Left lung (tissue), 10 donors: ENCODE measurements around the gene GRIN2D. TPM values are rescaled to one million over a fixed set of nuclear protein-coding genes. Genes with fewer than 3 reads are reported as not detected.

Experiments
- ATAC-seq: fragments of 200-7000 bp; cut with Tn5 transposase; one replicate; pipeline ENCODE4 v1.9.1; 2020; ENCODE audit warnings: moderate library complexity
- DNase-seq, 4 donors: peaks; one replicate each; pipeline ENCODE4 v3.0.0-alpha.2; 2013 to 2020
- H3K27ac ChIP-seq, 2 donors: fragments of 200-600 bp; sonication (generic) in 1 of 2; one replicate each; pipeline versions ENCODE4 v1.5.0 to v1.8.0; 2020 to 2021
- H3K27me3 ChIP-seq, 2 donors: fragments of 200-600 bp; sonication (generic) in 1 of 2; one replicate each; pipeline versions ENCODE4 v1.5.0 to v1.8.0; 2020 to 2021
- H3K36me3 ChIP-seq, 2 donors: fragments of 200-600 bp; sonication (generic) in 1 of 2; one replicate each; pipeline versions ENCODE4 v1.5.0 to v1.8.0; 2020 to 2021
- H3K4me1 ChIP-seq, 2 donors: fragments of 200-600 bp; one replicate each; pipeline ENCODE4 v1.8.0; 2021
- H3K4me3 ChIP-seq, 2 donors: fragments of 200-600 bp; sonication (generic) in 1 of 2; one replicate each; pipeline versions ENCODE4 v1.5.0 to v1.8.0; 2020 to 2021; ENCODE audit warnings: mild to moderate bottlenecking in 1 of 2
- H3K9me3 ChIP-seq, 2 donors: fragments of 200-600 bp; sonication (generic) in 1 of 2; one replicate each; pipeline versions ENCODE4 v1.5.0 to v1.8.0; 2020 to 2021
- intact Hi-C, 2 donors: fragments of 100-400 bp; cut with DNase I; formaldehyde crosslinking; loops; one replicate each; pipeline versions ENCODE4 v1.11.2 to v1.14.2; 2022
- polyA plus RNA-seq, 6 donors: library from polyadenylated mRNA; unstranded; fragments of 120-200 nt; gene quantifications; one replicate each; pipeline ENCODE4 v1.2.1, GENCODE V29; 2013; ENCODE audit not compliant: insufficient read length in 6 of 6
- total RNA-seq, 2 donors: library from RNA; stranded (reverse); fragmentation: NEBNext Ultra II Directional; extraction: Animal tissue kit (Norgen Biotek cat#: 25700); gene quantifications; one replicate each; pipeline ENCODE4 v1.2.1, GENCODE V29; 2021
- TF ChIP-seq, protein P1 (sequence below), 2 donors: fragments of 200-600 bp; sonication (generic) in 1 of 2; IDR thresholded peaks; one replicate each; pipeline versions ENCODE4 v1.5.0 to v1.8.0; 2021; ENCODE audit warnings: antibody characterized with exemption in 2 of 2
- donor health status: DM: no; HTN: yes; CAD: no.
- donor health status: DM: no; HTN: no; CAD: no.

GRIN2D gene
- total and polyA plus RNA-seq, 8 donors, result 0.25 to 1.3 (median 0.34) TPM

DNA sequence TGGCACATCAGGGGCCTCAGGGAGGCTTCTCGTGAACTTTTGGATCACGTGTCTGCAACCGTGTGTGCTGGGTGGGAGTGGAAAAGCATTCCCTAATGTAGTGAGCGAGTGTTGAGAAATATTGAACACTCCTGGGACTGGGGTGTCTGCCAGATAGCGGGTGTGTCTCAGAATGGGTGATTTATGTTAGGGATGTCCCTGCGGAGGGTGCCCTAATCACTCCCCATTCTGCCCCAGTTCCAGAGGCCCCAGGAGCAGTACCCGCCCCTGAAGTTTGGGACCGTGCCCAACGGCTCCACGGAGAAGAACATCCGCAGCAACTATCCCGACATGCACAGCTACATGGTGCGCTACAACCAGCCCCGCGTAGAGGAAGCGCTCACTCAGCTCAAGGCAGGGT is 28.1 kb downstream of the GRIN2D start:
- DNase-seq, result peak in 1 of 4 donors; percentile 37
- Histone ChIP-seq H3K4me1 (peaks cover 0 to 11% of the 10 kb centered on the region in 2 donors), H3K27me3 (peaks cover 0 to 24% of the 10 kb centered on the region in 2 donors), H3K9me3 (no peaks in the 10 kb centered on the region), H3K4me3 (no peak overlapping the region), H3K27ac (no peak overlapping the region), H3K36me3 (no peaks in the 10 kb centered on the region)
- intact Hi-C loops, result no loop called here
- TF ChIP-seq, protein P1, sequence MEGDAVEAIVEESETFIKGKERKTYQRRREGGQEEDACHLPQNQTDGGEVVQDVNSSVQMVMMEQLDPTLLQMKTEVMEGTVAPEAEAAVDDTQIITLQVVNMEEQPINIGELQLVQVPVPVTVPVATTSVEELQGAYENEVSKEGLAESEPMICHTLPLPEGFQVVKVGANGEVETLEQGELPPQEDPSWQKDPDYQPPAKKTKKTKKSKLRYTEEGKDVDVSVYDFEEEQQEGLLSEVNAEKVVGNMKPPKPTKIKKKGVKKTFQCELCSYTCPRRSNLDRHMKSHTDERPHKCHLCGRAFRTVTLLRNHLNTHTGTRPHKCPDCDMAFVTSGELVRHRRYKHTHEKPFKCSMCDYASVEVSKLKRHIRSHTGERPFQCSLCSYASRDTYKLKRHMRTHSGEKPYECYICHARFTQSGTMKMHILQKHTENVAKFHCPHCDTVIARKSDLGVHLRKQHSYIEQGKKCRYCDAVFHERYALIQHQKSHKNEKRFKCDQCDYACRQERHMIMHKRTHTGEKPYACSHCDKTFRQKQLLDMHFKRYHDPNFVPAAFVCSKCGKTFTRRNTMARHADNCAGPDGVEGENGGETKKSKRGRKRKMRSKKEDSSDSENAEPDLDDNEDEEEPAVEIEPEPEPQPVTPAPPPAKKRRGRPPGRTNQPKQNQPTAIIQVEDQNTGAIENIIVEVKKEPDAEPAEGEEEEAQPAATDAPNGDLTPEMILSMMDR (IDR thresholded peaks at IDR 0.05), result no peak
- no peak for ATAC-seq

DNA sequence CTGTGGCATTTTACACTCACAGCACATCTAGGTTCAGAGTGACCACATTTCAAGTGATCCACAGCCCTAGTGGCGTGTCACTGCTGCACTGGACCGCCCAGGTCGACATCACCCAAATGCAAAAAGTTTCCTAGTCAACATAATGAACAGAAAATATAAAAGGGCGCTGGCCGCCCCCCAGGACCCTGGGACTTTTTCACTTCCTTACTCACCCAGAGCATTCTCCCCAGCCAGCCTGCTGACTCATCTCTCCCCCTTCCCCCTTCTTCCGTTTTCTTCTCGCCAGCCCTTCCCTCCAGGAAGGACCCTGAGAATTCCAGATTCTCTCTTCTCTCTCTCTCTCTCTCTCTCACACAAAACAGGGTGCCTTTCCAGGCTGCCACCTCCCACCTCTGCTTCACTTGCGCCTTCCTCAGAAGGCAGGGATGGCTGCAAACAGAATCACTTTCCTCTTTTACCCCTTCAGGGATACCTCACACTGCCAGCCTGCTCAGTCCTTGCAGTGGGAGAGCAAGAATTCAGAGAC is 31.3 kb downstream of the GRIN2D start:
- Histone ChIP-seq H3K4me3 (no peak overlapping the region), H3K27ac (no peak overlapping the region), H3K9me3 (no peaks in the 10 kb centered on the region), H3K4me1 (peaks cover 0 to 11% of the 10 kb centered on the region in 2 donors), H3K27me3 (no peaks in the 10 kb centered on the region), H3K36me3 (no peaks in the 10 kb centered on the region)
- DNase-seq (peak in 2 of 4 donors; percentile 46 to 68), ATAC-seq (peak; percentile 81)
- TF ChIP-seq, protein P1 (IDR thresholded peaks at IDR 0.05), result no peak
- intact Hi-C loops, result no loop called here

DNA sequence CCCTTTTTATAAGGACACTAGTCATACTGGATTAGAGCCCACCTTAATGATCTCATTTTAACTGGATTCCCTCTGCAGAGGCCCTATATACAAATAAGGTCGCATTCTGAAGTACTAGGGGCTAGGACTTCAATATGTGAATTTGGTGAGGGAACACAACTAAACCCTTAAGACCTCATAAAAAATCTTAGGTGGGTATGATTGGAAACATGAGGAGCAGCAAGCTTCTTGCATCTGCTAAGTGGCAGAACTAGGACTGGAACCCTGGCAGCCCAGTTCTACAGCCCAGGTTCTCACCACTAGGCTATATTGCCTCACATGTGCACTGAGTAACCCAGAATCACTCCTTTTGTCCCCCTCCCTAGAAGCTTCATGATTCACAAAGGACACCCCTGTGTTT is 35.2 kb downstream of the GRIN2D start:
- H3K27me3 ChIP-seq, result no peaks in the 10 kb centered on the region
- DNase-seq (no peak), ATAC-seq (no peak)
- peaks cover 0 to 11% of the 10 kb centered on the region in 2 donors for H3K4me1 ChIP-seq
- intact Hi-C loops, result no loop called here
- TF ChIP-seq, protein P1 (IDR thresholded peaks at IDR 0.05), result no peak
- no peaks in the 10 kb centered on the region for H3K9me3 ChIP-seq
- H3K36me3 ChIP-seq, result no peaks in the 10 kb centered on the region
- H3K27ac ChIP-seq, result no peak overlapping the region
- H3K4me3 ChIP-seq, result no peak overlapping the region

DNA sequence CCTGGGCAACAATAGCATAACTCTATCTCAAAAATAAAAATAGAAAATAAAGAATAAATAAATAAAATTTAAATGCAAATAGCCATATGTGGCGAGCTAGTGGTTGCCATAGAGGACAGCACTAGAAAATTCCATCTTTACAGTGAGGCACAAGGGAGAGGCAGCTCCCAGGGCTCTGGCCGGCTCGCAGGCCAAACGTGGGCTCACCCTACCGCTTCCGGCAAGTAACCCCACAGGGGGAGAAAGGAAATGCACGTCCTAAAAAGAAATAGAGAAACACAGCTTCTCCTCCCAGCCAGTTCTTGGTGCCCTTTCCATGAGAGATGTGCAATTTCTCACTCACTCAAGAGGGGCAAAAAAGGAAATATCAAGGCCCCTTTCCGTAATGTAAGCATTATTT is 39.9 kb downstream of the GRIN2D start:
- no peaks in the 10 kb centered on the region for H3K36me3 ChIP-seq
- DNase-seq (peak in 1 of 4 donors; percentile 32), ATAC-seq (no peak)
- no peak overlapping the region for H3K27ac ChIP-seq
- H3K4me3 ChIP-seq, result no peak overlapping the region
- peaks cover 0 to 14% of the 10 kb centered on the region in 2 donors for H3K27me3 ChIP-seq
- intact Hi-C loops, result no loop called here
- TF ChIP-seq, protein P1 (IDR thresholded peaks at IDR 0.05), result no peak
- no peaks in the 10 kb centered on the region for H3K4me1 ChIP-seq
- H3K9me3 ChIP-seq, result no peaks in the 10 kb centered on the region

DNA sequence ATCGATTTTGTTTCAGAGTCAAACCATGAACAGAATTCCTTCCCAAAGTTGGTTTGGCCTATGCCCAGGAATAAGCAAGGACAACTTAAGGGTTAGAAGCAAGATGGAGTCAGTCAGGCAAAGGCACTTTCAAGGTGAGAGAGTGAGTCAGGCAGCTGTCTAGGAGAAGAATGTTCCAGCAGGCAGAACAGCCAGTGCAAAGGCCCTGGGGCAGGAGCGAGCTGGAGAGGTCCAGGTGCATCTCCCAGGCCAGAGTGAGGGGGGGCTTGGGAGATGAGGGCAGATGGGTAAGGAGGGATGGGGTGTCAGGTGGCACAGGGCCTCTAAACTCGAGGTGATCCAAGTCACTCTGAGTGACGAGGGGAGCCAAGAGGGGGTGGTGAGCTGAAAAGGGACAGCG is 43.1 kb downstream of the GRIN2D start:
- intact Hi-C loops, result no loop called here
- Histone ChIP-seq H3K27me3 (peaks cover 0 to 31% of the 10 kb centered on the region in 2 donors), H3K36me3 (no peaks in the 10 kb centered on the region), H3K9me3 (no peaks in the 10 kb centered on the region), H3K4me3 (no peak overlapping the region), H3K27ac (no peak overlapping the region), H3K4me1 (no peaks in the 10 kb centered on the region)
- ATAC-seq (no peak), DNase-seq (peak in 1 of 4 donors; percentile 22)
- TF ChIP-seq, protein P1 (IDR thresholded peaks at IDR 0.05), result no peak
